GM12892 (cell line): ENCODE measurements around the gene XPNPEP2.

Source experiments
- DNase-seq: peaks from one replicate; pipeline ENCODE4 v3.0.0; 2011; ENCODE audit not compliant: insufficient read length
- FAIRE-seq: peaks from 2 replicates; lab custom pipeline; 2011; peaks lifted over from hg19 to GRCh38; lab: Jason Lieb, UNC
- POLR2A ChIP-seq: IDR thresholded peaks from 2 replicates; pipeline ENCODE4 v1.6.1; 2011; ENCODE audit warnings: low read depth, low read length, control low read depth
- POLR2AphosphoS5 ChIP-seq: IDR thresholded peaks from 2 replicates; pipeline ENCODE4 v1.6.1; 2011; ENCODE audit warnings: low read depth, low read length, control low read depth
- TAF1 ChIP-seq: IDR thresholded peaks from 2 replicates; pipeline ENCODE4 v1.6.1; 2011; ENCODE audit warnings: low read depth, mild to moderate bottlenecking, control low read depth, low read length, borderline replicate concordance

XPNPEP2 gene

DNA sequence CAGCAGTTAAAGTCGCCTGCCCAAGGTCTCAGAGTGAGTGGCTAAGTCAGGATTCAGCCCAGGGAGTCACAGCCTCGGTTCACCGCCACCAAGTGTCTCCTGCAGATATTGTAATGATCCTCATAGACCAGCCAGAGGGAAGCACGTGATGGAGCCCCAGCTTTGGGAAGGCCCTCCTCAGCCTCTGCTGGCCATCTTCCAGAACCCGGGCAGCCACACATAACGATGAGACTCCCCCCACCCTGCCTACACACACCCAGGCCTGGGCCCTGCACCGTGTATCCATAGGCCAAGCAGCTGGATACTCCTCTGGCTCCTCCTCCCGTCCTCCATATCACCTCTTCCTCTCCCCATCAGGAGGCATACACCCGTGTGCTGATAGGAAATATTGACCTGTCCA lies 21.4 kb downstream of the XPNPEP2 start:
- FAIRE-seq (no peak), DNase-seq (no peak)
- TF ChIP-seq TAF1 (no peak), POLR2A (no peak), POLR2AphosphoS5 (no peak)

DNA sequence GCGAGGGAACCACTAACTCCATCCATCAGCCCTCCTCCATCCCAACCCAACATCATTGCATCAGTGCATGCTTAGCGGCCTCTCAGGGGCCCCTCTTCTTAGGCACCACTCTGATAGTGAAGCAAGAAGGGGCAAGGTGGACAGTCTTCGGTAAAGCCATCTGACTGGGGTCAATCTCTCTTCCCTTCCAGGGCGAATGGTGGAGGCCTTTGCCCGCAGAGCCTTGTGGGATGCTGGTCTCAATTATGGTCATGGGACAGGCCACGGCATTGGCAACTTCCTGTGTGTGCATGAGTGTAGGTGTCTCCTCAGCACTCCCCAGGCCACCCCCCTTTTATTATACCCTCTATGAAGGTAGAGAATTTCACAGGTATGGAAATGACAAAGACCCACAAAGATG lies 22.2 kb downstream of the XPNPEP2 start:
- no peak for FAIRE-seq
- DNase-seq, result no peak
- TF ChIP-seq POLR2A (no peak), TAF1 (no peak), POLR2AphosphoS5 (no peak)

DNA sequence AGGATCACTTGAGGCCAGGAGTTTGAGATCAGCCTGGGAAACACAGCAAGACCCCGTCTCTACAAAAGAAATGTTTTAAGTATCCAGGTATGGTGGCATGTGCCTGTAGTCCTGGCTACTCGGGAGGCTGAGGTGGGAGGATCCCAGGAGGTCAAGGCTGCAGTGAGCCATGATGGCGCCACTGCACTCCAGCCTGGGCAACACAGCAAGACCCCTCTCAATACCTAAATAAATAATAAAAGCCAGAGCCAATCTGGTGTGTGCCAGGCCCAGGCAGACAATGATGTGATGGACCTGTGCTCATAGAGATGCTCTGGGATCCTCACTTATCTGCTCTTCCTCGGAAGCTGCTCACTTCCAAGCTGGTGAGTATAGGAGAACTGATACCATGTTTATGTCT lies 22.8 kb downstream of the XPNPEP2 start:
- no peak for DNase-seq
- FAIRE-seq, result no peak
- TF ChIP-seq POLR2A, result no peak
- TF ChIP-seq POLR2AphosphoS5, result no peak
- TF ChIP-seq TAF1, result no peak

DNA sequence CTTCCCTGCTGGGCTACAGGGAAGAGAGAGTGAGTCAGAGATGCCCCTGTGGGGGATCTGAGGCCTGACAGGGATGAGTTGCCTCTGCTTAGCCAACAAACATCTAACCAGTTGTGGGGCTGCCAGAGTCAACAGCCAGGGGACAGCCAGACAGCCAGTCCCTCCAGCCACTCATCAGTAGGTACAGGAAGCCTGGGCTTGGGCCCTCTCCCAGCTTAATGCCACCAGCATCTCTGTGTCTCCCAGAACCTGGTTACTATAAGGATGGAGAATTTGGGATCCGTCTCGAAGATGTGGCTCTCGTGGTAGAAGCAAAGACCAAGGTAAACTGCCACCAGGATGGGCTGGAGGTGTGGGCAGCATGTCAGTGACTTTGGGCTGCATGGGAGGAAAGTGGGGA lies 23.7 kb downstream of the XPNPEP2 start:
- DNase-seq (no peak), FAIRE-seq (no peak)
- TF ChIP-seq TAF1 (no peak), POLR2AphosphoS5 (no peak), POLR2A (no peak)

GRCh38 chrX:129763666-129764065 lies 24.9 kb downstream of the XPNPEP2 start:
- no peak for FAIRE-seq
- TF ChIP-seq POLR2AphosphoS5, result no peak
- TF ChIP-seq POLR2A, result no peak
- no peak for TF ChIP-seq TAF1
- DNase-seq, result no peak

DNA sequence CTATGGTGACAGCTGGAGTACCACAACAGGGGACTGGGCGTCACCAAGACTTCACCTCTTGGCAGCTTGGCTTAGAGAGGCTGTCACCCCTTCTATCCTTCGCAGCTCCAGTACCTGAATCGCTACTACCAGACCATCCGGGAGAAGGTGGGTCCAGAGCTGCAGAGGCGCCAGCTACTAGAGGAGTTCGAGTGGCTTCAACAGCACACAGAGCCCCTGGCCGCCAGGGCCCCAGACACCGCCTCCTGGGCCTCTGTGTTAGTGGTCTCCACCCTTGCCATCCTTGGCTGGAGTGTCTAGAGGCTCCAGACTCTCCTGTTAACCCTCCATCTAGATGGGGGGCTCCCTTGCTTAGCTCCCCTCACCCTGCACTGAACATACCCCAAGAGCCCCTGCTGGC lies 29.4 kb downstream of the XPNPEP2 start:
- TF ChIP-seq POLR2A (no peak), POLR2AphosphoS5 (no peak), TAF1 (no peak)
- FAIRE-seq, result no peak
- DNase-seq, result no peak

GRCh38 chrX:129768586-129769466 lies 30.0 kb downstream of the XPNPEP2 start:
- DNase-seq (no peak), FAIRE-seq (peak; percentile 74)
- no peak for TF ChIP-seq POLR2A

DNA sequence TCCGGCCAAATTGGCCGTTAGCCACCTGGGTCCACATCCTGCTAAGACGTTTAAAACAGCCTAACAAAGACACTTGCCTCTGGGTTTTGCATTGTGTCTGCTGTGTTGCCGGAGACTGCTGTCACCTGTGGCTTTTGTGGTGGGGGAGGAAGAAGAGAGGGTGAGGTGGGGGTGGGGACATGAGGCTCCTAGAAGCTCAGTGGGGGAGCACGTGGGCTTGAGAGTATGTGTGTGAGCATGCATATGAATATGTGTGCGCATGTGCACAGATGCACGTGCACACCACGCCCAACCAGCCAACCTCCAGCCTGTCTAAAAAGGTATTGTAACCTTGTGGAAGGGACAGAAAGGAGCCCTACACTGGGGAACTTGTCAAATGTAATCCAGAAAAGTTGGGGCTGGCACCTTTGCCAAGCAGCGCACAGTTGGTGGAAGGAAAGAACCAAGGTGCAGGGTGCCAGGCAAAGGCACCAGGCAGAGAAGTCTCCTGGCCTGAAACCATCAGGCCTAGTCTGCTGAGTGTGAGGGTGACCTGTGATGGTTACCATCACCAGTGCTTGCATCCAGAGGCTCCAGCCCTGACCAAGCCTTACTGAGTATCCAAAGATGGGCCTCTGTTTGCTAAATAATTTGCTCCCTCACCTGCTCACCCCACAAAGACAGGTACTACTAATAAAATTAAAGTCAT lies 30.8 kb downstream of the XPNPEP2 start:
- DNase-seq, result peak; percentile 60
- TF ChIP-seq TAF1, result no peak
- no peak for TF ChIP-seq POLR2AphosphoS5
- no peak for TF ChIP-seq POLR2A
- peak; percentile 99 for FAIRE-seq

- no peak for DNase-seq
- TF ChIP-seq POLR2AphosphoS5 (no peak), TAF1 (no peak), POLR2A (no peak)
- peak; percentile 64 for FAIRE-seq
Measured at GRCh38 chrX:129771266-129771995, 32.7 kb downstream of the XPNPEP2 start.

GRCh38 chrX:129772796-129773431 lies 34.1 kb downstream of the XPNPEP2 start:
- FAIRE-seq, result peak; percentile 98
- DNase-seq, result peak; percentile 43
- no peak for TF ChIP-seq TAF1
- TF ChIP-seq POLR2AphosphoS5, result peak; percentile 55; the same call in 1 of the 2 replicates
- TF ChIP-seq POLR2A, result peak; percentile 47; the same call in 1 of the 2 replicates
